Endodermal cell (in vitro differentiated cells): ENCODE data around the gene VILL. TPM values are rescaled to one million over a fixed set of nuclear protein-coding genes. Genes with fewer than 3 reads are reported as not detected.

Source experiments
- DNase-seq: peaks from one replicate; pipeline ENCODE4 v3.0.0-alpha.2; 2017
- H3K27ac ChIP-seq: 2 replicates; pipeline ENCODE4 v1.5.1; 2013; ENCODE audit warnings: mild to moderate bottlenecking, low read depth, low read length, moderate library complexity
- H3K27me3 ChIP-seq: 2 replicates; pipeline ENCODE4 v1.6.1; 2013; ENCODE audit warnings: mild to moderate bottlenecking, low read length, moderate library complexity; ENCODE audit not compliant: insufficient read depth, control insufficient read depth, poor library complexity, severe bottlenecking
- H3K36me3 ChIP-seq: 2 replicates; pipeline ENCODE4 v1.7.0; 2013; ENCODE audit warnings: mild to moderate bottlenecking, low read length, moderate library complexity; ENCODE audit not compliant: control insufficient read depth, insufficient read depth
- H3K4me1 ChIP-seq: one replicate; pipeline ENCODE4 v1.7.0; 2013; ENCODE audit warnings: low read length; ENCODE audit not compliant: control insufficient read depth, insufficient read depth
- H3K4me3 ChIP-seq: 2 replicates; pipeline ENCODE4 v1.5.1; 2013; ENCODE audit warnings: mild to moderate bottlenecking, low read length, moderate library complexity
- H3K9ac ChIP-seq: 2 replicates; pipeline ENCODE4 v1.6.1; 2013; ENCODE audit warnings: mild to moderate bottlenecking, low read length, moderate library complexity; ENCODE audit not compliant: poor library complexity, severe bottlenecking; ENCODE audit errors: extremely low read depth
- H3K9me3 ChIP-seq: 2 replicates; pipeline ENCODE4 v1.6.1; 2013; ENCODE audit warnings: mild to moderate bottlenecking, low read length, moderate library complexity; ENCODE audit not compliant: control insufficient read depth
- H3K27ac Mint-ChIP-seq: 2 replicates; pipeline ENCODE4 v1.8.0; 2020; ENCODE audit warnings: mixed read lengths
- H3K27me3 Mint-ChIP-seq: 2 replicates; pipeline ENCODE4 v1.8.0; 2021; ENCODE audit warnings: mild to moderate bottlenecking, mixed read lengths; ENCODE audit not compliant: insufficient read depth
- H3K36me3 Mint-ChIP-seq: 2 replicates; pipeline ENCODE4 v1.8.0; 2020; ENCODE audit warnings: low read depth, mixed read lengths
- H3K4me1 Mint-ChIP-seq: 2 replicates; pipeline ENCODE4 v1.8.0; 2020; ENCODE audit warnings: mixed read lengths
- H3K4me3 Mint-ChIP-seq: 2 replicates; pipeline ENCODE4 v1.8.0; 2020; ENCODE audit warnings: mild to moderate bottlenecking, moderate library complexity, mixed read lengths
- H3K9me3 Mint-ChIP-seq: 2 replicates; pipeline ENCODE4 v1.8.0; 2020; ENCODE audit warnings: mild to moderate bottlenecking, mixed read lengths
- WGBS, 2 experiments: methylation state at CpG; one replicate each; pipeline versions ENCODE4 v1.1.5 to v1.1.7; 2013; ENCODE audit warnings: missing lambda C conversion rate in 2 of 2, mixed read lengths in 1 of 2; ENCODE audit not compliant: insufficient coverage in 1 of 2, insufficient read length in 1 of 2; 5-methylcytosine and 5-hydroxymethylcytosine counted together
- total RNA-seq, 2 donors: library from RNA; stranded (reverse); fragmentation: NEBNext Ultra II Directional in 1 of 2; extraction: Animal tissue kit (Norgen Biotek cat#: 25700) in 1 of 2; gene quantifications; 2 replicates in 1 of 2; 3 replicates in 1 of 2; pipeline ENCODE4 v1.2.1, GENCODE V29; 2021
- TF ChIP-seq, protein P1 (sequence below): fragments of 200-600 bp; sonication (generic); conservative IDR thresholded peaks from 2 replicates; pipeline ENCODE4 v1.5.0; 2021; ENCODE audit warnings: antibody characterized with exemption, mild to moderate bottlenecking

The VILL gene
- total RNA-seq, 2 donors from 2014 or later, result 16.0 to 21.3 TPM

DNA sequence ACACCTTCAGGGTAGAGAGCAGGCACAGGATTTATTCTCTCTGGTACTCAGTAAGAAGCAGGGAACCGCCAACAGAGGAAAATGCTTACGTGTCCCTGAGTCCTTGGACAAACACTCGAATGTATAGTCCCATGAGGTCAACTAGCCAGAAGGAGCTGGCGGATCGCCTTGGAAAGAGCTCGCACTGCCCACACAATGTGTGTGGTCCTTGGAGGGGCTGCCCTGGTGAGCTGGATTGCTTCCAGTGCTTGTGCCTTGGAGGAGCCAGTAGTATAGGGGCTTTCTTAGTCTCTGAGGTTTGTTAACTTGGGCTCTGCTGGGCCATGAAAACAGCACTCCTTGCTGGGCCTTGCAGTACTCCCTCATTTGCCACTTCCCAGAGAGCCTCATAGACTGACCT is 40.7 kb upstream of the VILL start:
- no peak overlapping the region for H3K4me3 Mint-ChIP-seq
- peaks cover 19% of the 10 kb centered on the region for H3K36me3 Mint-ChIP-seq
- peaks cover 6% of the 10 kb centered on the region for H3K9me3 ChIP-seq
- TF ChIP-seq, protein P1, sequence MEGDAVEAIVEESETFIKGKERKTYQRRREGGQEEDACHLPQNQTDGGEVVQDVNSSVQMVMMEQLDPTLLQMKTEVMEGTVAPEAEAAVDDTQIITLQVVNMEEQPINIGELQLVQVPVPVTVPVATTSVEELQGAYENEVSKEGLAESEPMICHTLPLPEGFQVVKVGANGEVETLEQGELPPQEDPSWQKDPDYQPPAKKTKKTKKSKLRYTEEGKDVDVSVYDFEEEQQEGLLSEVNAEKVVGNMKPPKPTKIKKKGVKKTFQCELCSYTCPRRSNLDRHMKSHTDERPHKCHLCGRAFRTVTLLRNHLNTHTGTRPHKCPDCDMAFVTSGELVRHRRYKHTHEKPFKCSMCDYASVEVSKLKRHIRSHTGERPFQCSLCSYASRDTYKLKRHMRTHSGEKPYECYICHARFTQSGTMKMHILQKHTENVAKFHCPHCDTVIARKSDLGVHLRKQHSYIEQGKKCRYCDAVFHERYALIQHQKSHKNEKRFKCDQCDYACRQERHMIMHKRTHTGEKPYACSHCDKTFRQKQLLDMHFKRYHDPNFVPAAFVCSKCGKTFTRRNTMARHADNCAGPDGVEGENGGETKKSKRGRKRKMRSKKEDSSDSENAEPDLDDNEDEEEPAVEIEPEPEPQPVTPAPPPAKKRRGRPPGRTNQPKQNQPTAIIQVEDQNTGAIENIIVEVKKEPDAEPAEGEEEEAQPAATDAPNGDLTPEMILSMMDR, result no peak
- H3K27me3 ChIP-seq, result no peaks in the 10 kb centered on the region
- H3K27me3 Mint-ChIP-seq, result no peaks in the 10 kb centered on the region
- H3K4me1 ChIP-seq, result no peaks in the 10 kb centered on the region
- no peaks in the 10 kb centered on the region for H3K9me3 Mint-ChIP-seq
- H3K9ac ChIP-seq, result no peak overlapping the region
- H3K4me3 ChIP-seq, result no peak overlapping the region
- 89 to 91% methylated on average over 6 of the region's 6 CpGs for WGBS, 2 experiments
- peaks cover 16% of the 10 kb centered on the region for H3K4me1 Mint-ChIP-seq
- peak; percentile 38 for DNase-seq
- no peak overlapping the region for H3K27ac ChIP-seq
- peaks cover 4% of the 10 kb centered on the region for H3K36me3 ChIP-seq
- no peak overlapping the region for H3K27ac Mint-ChIP-seq

DNA sequence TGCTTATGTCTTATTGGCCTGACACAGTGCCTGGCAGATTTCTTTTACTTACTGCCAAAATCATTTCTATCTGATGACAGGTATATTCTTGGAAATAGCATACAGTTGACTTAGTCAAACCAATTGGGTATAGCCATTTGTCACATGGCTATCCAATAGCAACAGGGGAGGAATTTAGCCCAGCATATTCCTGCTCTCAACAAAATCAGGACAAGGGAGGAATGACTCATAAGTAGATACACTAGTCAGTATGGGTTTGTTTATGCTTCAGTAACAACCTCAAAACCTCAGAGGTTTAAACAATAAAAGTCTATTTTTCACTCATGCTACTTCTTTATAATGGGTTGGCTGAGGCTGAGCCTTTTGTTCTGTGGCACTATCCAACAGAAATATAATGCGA is 38.0 kb upstream of the VILL start:
- Histone ChIP-seq H3K9me3 (peaks cover 6% of the 10 kb centered on the region), H3K36me3 (peaks cover 4% of the 10 kb centered on the region), H3K9ac (no peak overlapping the region), H3K27ac (no peak overlapping the region), H3K27me3 (no peaks in the 10 kb centered on the region), H3K4me3 (no peak overlapping the region), H3K4me1 (no peaks in the 10 kb centered on the region)
- TF ChIP-seq, protein P1, result no peak
- no peak overlapping the region for H3K4me3 Mint-ChIP-seq
- no peaks in the 10 kb centered on the region for H3K27me3 Mint-ChIP-seq
- WGBS, 2 experiments, result no CpG with 5 or more reads among the region's 1 CpG
- H3K9me3 Mint-ChIP-seq, result no peaks in the 10 kb centered on the region
- H3K36me3 Mint-ChIP-seq, result peaks cover 23% of the 10 kb centered on the region
- H3K27ac Mint-ChIP-seq, result no peak overlapping the region
- H3K4me1 Mint-ChIP-seq, result peaks cover 4% of the 10 kb centered on the region
- DNase-seq, result no peak

DNA sequence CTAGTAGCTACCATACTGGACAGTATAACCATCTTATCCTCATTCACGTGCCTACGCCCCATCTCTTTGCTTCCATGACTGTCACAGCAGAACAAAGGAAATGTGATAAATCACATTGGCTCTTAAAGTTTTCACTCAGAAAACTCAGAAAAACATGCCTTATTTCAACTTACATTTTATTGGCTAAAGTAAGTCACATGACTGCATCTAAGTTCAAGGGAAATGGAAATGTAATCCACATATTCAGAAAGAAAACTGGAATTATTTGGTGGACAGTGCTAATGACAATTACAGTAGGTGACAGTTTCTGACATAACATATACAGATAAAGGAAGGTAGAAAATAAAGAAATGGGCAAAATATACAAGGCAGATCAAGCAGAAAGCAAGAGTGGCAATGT is 37.4 kb upstream of the VILL start:
- TF ChIP-seq, protein P1, result no peak
- no peak overlapping the region for H3K27ac ChIP-seq
- Mint-ChIP-seq H3K9me3 (no peaks in the 10 kb centered on the region), H3K4me1 (peaks cover 4% of the 10 kb centered on the region), H3K36me3 (peaks cover 24% of the 10 kb centered on the region), H3K4me3 (no peak overlapping the region), H3K27me3 (no peaks in the 10 kb centered on the region), H3K27ac (no peak overlapping the region)
- no peak overlapping the region for H3K4me3 ChIP-seq
- H3K27me3 ChIP-seq, result no peaks in the 10 kb centered on the region
- peaks cover 4% of the 10 kb centered on the region for H3K36me3 ChIP-seq
- no peaks in the 10 kb centered on the region for H3K4me1 ChIP-seq
- no peak for DNase-seq
- WGBS, 2 experiments, result 80 to 91% methylated on average over 2 of the region's 2 CpGs
- peaks cover 6% of the 10 kb centered on the region for H3K9me3 ChIP-seq
- no peak overlapping the region for H3K9ac ChIP-seq
